Measurements from ENCODE around the gene TBC1D32.

DNA sequence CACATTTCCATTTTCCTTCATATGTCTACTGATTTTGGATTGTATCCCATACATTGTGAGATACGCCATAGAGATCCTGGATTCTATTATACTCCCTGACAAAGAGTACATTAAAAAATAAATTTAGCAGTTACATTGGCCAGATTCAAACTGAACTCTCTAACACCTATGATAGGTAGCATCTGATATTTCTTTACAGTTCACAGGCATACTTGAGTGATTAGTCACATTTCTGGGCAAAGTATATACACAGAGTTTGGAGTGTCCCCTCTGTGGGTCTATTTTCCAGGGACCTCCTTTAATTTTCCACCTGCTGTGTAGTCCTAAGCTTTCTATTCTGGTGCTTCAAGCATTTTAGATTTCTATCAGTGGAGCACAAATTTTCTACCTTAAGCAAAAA lies 96.4 kb downstream of the TBC1D32 start:
- no peak for TF ChIP-seq POLR2A (IDR thresholded peaks at IDR 0.05)
- TF ChIP-seq, protein P1, sequence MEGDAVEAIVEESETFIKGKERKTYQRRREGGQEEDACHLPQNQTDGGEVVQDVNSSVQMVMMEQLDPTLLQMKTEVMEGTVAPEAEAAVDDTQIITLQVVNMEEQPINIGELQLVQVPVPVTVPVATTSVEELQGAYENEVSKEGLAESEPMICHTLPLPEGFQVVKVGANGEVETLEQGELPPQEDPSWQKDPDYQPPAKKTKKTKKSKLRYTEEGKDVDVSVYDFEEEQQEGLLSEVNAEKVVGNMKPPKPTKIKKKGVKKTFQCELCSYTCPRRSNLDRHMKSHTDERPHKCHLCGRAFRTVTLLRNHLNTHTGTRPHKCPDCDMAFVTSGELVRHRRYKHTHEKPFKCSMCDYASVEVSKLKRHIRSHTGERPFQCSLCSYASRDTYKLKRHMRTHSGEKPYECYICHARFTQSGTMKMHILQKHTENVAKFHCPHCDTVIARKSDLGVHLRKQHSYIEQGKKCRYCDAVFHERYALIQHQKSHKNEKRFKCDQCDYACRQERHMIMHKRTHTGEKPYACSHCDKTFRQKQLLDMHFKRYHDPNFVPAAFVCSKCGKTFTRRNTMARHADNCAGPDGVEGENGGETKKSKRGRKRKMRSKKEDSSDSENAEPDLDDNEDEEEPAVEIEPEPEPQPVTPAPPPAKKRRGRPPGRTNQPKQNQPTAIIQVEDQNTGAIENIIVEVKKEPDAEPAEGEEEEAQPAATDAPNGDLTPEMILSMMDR (IDR thresholded peaks at IDR 0.05): no peak
